GM21723 (cell line): Measurements from ENCODE around the gene APLF.
"Not testable (repeated sequence)": the region's sequence is repeated elsewhere in the genome, so short reads cannot be mapped to it uniquely, and the experiment has no call there.

Source experiments
- ATAC-seq: cut with Tn5 transposase; IDR thresholded peaks from one replicate; pipeline ENCODE4 v1.9.1; 2021; ENCODE audit warnings: mild to moderate bottlenecking, moderate library complexity; ENCODE audit not compliant: unreplicated experiment

The APLF gene

DNA sequence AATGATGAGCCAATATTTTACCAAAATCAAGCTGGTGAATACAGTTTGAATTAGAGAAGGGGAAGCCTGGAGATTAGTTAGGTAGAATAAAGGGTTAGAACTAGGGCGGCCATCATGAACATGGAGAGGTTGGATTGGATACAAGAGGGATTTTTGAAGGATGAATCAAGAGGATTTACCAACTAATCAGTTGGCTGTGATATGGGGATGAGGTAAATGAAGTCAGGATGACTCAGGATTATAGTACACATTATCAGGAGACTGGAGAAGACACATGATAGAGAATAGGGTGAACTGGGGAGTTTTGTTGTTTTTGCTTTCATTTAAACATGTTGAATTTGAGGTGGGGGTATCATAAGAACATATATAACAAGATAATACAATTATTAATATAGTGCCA is 102.2 kb downstream of the APLF start:
- no peak for ATAC-seq

DNA sequence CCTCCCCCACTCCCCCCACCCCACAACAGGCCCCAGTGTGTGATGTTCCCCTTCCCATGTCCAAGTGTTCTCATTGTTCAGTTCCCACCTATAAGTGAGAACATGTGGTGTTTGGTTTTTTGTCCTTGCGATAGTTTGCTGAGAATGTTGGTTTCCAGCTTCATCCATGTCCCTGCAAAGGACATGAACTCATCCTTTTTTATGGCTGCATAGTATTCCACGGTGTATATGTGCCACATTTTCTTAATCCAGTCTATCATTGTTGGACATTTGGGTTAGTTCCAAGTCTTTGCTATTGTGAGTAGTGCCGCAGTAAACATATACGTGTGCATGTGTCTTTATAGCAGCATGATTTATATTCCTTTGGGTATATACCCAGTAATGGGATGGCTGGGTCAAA is 103.0 kb downstream of the APLF start:
- not testable (repeated sequence) for ATAC-seq

DNA sequence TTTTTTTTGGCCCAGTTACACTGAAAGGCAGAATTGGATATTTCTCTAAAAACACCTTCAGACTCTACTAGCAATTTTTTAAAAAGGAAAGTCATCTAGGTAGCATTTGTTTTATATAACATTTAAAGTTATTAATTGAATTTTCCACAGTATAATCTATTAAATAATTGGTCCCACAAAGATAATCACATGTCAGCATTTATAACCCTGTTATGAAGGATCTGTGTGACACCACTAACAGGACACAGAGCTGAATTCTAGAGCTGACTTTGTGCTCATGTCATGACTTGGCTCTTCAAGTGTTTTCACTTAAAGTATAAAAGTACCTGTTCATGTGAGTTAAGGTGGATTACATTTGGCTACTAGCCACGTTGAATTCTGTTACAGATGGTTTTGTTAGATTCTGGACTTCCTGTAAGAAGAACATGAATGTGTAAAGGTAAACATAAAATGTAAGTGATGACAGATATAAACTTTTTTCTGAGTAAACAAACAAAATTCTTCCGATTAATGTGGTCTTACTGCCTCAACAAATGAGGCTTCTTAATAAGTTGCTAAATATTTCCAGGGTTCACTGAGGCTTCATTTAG is 106.9 kb downstream of the APLF start:
- ATAC-seq = no peak

DNA sequence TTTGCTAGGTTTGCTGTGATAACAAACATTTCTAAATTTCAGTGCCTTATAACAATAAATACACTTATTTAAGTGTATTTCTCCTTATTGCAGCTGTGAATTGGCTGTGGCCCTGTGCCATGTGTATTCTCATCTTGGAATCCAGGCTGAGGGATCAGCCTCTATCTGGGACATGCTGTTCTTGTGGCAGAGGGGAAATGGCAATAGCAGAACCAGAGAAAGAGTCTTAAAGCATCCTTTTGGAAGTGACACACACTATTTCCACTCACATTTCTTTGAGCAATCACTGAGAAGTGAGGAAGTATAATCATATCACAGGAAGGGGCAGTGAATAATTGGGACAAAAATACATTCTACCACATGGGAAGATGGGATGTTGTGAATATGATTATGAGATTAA is 109.8 kb downstream of the APLF start:
- no peak for ATAC-seq

DNA sequence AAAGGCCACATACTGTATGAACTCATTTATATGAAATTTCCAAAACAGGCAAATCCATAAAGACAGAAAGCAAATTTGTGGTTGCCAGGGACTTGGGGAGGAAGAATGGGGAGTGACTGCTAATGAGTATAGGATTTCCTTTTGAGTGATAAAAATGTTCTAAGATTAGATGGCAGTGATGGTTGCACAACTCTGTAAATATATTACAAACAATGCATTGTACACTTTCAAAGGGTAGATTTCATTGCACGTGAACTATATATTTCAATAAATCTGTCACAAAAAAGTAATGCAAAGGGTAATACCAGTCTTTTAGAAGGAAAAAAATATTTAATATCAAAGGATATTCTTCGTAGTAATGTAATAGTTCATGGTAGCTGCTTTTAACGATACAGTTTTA is 112.3 kb downstream of the APLF start:
- ATAC-seq = no peak

DNA sequence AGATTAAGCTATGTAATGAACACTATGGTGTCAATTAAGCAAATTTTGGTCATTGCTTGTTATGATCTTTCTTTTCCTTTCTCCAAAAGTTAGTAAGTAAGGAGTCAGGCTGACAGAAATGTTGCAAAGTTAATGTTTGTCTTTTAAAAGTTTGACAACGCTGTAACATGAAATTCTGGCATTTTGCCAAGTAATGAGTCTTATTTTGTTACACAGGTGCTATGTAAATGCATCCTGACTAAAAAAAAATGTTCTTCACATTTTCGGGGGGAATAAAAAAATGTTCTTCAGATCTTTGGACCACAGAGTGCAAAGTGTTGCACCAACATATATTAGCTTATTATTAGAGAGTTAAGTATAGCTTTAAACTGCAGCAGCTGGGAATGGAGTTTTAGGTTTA is 121.2 kb downstream of the APLF start:
- ATAC-seq = no peak

DNA sequence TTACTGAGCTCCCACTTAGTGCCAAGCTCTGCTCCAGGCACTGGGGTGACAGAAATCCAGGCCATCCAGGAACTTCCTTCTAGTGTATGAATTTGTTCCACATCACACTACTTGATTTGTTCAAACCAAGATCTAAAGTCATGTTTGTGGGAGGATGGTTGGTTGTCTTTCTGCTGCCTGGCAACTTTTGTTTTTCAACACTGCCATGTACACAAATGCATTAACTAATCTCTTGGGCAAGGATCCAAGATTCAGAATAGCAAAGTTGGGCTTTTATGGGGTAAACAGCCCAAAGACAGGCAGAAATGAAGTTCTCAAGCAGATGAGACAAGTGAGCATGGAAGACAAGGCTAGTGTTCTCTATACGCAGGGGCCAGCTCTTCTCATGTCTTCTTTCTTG is 122.6 kb downstream of the APLF start:
- ATAC-seq = no peak

DNA sequence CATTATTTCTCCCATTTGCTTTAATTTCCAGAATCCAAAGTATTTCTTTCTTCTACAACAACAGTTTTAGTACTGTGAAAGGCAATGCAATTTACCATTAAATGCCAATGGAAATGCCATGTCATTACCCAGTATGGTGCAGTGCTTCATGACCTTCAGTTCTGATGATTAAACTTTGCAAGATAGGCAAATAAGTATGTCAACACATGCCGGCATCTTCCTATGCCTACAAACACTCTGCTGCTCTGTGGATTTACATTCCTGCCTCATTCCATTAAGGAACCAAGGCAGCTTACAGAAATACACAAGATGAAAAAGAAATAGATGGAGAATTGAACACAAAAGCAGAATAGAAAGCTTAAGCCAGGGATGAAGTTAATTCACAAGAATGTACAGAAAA is 123.3 kb downstream of the APLF start:
- no peak for ATAC-seq

DNA sequence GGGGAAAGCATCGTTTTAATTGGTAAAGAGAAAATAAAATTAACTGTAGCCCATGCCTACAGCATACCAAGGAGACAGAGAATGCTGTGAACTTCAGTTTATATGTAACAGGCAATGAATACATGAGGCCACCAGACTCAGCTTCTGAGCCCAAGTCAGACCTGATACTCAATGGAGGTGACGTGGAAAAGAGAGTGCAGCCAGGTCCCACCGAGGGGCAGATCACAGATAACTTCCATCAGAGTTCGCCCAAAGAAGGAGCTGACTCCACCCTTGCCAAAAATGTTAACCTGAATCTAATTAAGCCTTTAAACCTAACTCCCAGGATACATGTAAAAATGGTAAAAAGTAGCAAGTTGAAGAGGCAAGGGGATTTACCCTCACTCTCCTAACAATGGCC is 123.8 kb downstream of the APLF start:
- ATAC-seq = no peak

DNA sequence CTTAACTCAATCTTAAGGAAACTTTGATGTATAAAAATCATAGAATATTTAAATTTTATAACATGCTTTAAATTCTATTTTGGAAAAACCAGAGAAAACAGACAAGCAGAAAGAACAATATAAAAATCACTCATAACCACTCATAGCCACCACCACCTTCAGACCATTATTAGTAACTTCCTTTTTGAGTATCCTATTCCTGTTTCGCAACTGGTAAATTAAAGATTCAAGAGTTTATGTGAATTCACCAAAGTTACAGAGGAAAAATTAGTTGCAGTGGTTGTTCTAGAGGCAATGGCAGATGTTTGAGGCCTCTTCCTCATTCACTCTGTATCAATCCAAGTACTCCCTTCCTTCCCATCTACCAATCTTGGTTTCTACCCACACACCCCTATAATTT is 126.7 kb downstream of the APLF start:
- ATAC-seq = no peak

DNA sequence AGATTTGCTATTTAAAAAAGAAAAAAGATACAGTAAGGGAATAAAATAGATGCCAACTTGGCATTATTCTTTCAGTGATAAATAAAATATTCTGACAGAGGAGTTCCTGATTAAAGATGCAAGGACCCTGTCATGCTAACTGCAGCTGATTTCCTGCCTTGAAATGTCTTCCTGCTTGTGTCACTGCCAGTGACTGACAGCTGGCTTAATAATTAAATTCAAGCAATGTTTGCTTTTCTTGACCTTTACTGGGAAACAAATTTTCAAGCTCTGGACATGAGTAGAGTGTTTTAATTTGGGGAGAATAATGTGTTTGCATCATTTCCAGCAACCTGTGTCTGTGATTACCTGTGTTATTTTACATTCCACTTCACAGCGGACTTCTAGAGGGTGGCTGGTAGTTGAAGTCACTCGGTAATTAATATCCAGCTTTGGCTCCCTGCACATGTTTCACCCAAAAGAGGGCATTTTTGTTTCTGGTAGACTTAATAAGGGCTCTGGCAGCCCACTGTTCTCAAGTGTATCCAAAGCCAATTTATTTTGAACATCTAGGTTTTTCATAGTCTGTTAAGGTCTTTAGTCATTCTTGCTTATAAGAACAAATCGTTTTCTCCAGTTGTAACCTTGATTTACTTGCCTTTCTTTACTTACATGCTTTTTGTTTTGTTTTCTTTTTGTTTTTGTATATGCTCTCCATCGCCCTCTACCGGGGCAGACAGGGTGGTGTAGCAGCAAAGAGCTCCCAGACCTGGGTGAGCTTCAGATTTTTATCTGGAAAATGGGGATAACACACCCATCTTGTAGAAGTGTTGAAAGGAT is 127.5 kb downstream of the APLF start:
- ATAC-seq = peak; percentile 75

DNA sequence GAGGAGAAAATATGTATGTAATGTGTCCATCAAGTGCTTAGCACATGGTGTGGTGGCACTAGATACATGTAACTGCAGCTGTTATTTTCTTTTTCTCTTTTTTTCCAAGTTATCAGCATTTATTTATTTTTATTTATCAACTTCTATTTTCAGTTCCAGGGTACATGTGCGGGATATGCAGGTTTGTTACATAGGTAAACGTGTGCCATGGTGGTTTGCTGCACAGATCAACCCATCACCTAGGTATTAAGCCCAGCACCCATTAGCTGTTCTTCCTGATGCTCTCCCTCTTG is 128.1 kb downstream of the APLF start:
- ATAC-seq = not testable (repeated sequence)

DNA sequence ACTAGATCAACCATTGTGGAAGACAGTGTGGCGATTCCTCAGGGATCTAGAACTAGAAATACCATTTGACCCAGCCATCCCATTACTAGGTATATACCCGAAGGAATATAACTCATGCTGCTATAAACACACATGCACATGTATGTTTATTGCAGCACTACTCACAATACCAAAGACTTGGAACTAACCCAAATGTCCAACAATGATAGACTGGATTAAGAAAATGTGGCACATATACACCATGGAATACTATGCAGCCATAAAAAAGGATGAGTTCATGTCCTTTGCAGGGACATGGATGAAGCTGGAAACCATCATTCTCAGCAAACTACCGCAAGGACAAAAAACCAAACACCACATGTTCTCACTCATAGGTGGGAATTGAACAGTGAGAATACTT is 133.1 kb downstream of the APLF start:
- not testable (repeated sequence) for ATAC-seq

DNA sequence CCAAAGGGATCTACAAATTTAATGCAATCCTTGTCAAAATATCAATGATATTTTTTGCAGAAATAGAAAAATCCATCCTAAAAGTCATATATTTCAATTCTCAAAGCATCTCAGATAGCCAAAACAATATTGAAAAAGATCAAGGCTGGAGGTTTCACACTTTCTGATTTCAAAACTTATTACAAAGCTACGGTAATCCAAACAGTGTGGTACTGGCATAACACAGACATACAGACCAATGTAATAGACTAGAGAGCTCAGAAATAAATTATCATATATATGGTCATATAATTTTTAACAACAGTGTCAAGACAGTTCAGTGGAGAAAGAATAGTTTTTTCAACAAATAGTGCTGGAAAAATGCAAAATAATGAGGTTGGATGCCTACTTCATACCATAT is 135.7 kb downstream of the APLF start:
- no peak for ATAC-seq

DNA sequence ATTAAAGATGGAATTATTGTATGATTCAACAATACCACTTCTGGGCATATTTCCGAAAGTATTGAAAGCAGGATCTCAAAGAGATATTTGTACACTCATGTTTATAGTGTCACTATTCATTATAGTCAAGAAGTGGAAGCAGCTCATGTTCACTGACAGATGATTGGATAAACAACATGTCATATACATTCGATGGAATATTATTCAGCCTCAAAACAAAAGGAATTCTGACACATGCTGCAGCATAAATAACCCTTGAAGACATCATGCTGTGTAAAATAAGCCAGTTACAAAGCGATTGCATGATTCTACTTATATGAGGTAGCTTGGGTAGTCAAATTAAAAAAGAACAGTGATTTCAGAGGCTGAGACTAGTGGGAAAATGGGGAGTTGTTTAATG is 136.7 kb downstream of the APLF start:
- no peak for ATAC-seq

DNA sequence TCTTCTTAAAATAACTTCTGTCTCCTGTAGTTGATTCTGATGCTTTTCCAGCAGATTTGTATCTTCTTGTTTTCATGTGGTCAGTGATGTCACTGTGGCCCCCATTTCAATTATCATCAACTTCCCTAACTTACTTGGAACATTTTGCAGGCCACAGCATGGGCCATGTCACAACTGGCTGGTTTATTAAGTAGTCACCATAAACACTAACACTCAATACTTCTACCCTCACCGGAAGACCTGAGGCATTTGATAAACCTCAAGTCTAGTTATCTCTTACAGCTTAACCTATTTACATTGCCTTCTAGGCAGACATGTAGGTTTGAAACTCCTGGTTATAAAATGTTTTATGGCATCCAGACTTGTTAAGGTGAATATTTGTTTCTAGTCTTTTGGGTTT is 138.6 kb downstream of the APLF start:
- no peak for ATAC-seq

DNA sequence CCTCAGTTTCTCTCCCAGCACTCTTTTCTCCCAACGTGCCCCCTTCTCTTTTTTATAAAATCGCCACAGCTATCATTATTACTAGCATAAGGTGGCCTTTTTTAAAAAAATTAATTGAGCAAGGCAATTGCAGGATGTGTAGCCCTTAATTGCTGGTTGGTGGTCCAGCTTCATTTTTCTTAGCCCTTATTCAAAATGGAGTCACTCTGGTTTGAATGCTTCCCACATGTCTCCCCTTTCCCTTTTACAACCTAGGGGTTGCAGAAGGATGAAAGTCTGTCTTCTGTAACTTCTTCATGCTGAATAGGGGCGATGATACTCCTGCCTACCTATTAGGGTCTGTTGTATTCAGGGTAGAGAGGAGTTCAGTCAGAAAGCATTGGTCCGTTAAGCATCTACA is 139.4 kb downstream of the APLF start:
- ATAC-seq = no peak

DNA sequence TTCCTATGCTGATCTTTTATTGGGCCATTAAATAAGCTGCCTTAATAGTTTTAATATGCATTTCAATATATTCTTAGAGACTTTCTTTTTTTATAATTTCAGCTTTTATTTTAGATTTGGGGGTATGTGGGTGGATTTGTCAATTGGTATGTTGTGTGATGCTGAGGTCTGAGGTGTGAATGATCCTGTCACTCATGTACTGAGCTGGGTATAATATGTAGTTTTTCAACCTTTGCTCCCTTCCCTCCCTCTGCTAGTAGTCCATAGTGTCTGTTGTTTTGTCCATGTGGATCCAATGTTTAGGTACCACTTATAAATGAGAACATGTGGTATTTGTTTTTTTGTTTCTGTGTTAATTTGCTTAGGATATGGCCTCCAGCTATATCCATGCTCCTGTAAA is 140.5 kb downstream of the APLF start:
- no peak for ATAC-seq

DNA sequence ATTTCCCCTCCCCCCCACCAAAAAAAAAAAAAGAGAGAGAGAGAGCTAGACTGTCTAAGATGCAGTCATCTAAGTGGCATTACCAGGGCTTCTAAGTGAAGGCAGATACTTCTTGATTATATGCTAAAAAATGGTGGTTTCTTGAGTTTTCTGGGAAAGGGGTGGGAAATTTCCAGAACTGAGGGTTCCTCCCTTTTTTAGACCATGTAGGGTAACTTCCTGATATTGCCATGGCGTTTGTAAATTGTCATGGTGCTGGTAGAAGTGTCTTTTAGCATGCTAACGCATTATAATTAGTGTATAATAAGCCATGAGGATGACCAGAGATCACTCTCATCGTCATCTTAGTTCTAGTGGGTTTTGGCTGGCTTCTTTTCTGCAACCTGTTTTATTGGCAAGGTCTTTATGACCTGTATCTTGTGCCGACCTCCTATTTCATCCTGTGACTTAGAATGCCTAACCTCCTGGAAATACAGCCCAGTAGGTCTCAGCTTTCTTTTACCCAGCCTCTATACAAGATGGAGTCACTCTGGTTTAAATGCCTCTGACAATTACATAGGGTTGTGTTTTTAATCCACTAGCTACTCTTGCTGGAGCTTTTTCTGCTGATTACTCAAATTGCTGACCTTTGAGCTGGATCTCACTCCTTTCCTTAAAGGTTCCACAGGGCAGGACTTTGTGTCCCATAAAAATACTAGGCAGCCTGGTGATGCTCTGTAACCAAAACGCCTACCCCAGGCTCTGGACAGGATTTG is 145.6 kb downstream of the APLF start:
- ATAC-seq = no peak

DNA sequence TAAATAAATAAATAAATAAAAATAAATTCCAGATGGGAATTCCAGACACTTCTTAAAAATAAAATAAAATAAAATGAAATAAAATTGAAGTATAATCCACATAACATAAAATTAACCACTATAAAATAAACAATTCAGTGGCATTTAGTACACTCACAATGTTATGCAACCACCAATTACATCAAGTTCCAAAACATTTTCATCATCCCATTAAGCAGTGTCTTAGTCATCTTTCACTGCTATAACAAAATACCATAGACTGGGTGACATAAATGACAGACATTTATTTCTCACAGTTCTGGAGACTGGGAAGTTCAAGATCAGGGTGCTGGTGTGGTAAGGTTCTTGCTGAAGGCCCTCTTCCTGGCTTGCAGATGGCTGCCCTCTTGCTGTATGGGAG is 153.4 kb downstream of the APLF start:
- no peak for ATAC-seq

DNA sequence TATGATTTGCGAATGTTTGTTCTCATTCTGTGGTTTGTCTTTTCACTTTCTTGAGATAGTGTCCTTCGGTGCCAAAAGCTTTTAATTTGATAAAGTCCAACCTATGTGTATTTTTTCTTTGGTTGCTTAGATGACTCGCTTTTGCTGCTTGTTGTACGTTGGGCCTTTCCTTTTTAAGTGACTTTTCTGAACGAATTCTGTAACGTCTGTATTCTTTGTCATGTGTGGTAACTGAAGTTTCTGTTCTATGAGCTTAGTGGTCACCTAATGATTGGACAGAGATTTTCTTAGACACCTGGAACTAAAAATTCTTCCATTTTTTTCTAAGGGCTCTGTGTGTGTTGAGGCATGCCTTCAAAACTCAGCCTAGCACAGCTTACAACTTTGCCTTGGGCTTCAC is 156.4 kb downstream of the APLF start:
- ATAC-seq = no peak

DNA sequence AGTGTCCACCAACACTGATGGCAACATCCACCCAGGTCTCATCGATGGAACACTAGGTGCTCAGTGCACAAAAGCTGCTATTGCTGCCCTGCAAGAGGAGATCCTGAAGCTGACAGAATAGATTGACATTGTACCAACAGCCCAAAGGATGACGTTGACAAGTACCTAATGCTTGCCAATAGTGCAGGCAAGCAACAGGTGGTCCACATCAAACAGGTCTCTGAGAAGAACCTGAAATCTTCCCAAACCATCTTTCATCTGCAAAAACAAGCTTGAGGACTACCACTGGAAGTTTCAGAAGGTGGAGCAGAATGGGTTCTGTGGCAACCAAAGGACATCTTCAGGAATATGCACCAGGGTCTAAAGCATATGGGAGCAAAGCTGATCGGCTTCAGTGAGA is 160.2 kb downstream of the APLF start:
- ATAC-seq = no peak
